KG1 (cell line): ENCODE data around the gene NUTM2B.
"Not testable (repeated sequence)": the region's sequence is repeated elsewhere in the genome, so short reads cannot be mapped to it uniquely, and the experiment has no call there.

Experiments
- DNase-seq: peaks from one replicate; lab custom pipeline; 2025; lab: John Stamatoyannopoulos, UW

NUTM2B gene

DNA sequence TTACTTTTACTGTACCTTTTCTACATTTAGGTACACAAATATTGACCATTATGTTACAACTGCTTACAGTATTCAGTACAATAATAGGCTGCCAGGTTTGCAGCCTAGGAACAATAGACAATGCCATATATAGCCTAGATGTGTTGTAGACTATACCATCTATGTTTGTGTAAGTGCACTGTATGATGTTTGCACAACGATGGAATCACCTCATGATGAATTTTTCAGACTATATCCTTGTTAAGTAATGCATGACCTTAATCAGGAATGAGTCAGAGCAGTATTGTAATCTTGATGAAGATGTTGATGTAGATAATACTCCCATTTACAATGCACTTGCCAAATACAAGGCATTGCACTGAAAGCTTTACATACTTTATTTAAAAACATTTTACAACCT is 23.6 kb downstream of the NUTM2B start:
- not testable (repeated sequence) for DNase-seq

DNA sequence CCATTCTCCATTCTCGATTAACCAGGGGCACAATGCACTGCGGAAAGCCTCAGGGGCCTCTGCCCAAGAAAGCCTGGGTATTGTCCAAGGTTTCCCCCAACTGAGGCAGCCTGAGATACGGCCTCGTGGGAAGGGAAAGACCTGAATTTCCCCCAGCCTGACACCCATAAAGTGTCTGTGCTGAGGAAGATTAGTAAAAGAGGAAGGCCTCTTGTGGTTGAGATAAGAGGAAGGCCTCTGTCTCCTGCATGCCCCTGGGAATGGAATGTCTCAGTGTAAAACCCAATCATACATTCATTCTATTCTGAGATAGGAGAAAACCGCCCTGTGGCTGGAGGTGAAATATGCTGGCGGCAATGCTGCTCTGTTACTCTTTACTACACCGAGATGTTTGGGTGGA is 41.8 kb downstream of the NUTM2B start:
- not testable (repeated sequence) for DNase-seq

- DNase-seq = not testable (repeated sequence)
These were observed 45.5 kb downstream of the NUTM2B start for GRCh38 chr10:79748510-79748909.

DNA sequence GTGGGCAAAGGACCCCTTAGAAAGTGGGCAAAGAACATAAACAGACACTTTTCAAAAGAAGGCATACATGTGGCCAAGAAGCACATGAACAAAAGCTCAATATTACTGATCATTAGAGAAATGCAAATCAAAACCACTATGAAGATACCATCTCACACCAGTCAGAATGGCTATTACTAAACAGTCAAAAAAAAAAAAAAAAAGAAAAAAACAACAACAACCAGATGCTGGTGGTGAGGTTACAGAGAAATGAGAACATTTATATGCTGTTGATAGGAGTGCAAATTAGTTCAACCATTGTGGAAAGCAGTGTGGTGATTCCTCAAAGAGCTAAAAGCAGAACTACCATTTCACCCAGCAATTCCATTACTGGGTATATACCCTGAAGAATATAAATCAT is 50.6 kb downstream of the NUTM2B start:
- DNase-seq = not testable (repeated sequence)

GRCh38 chr10:79758297-79758993 is 55.4 kb downstream of the NUTM2B start:
- not testable (repeated sequence) for DNase-seq
